Upper lobe of left lung (tissue), 4 donors: ENCODE data around the gene G2E3.

Experiments
- CTCF ChIP-seq, 6 experiments: fragments of 450-650 bp in 4 of 6; fragments of 200-600 bp in 2 of 6; sonication (generic) in 2 of 6; IDR thresholded peaks; one replicate each; pipeline ENCODE4 v1.5.1; 2016 to 2019; ENCODE audit warnings: antibody characterized with exemption in 6 of 6
- POLR2A ChIP-seq, 4 donors: fragments of 450-650 bp; IDR thresholded peaks; one replicate each; pipeline ENCODE4 v1.5.1; 2016 to 2017; ENCODE audit warnings: antibody characterized with exemption in 4 of 4, mild to moderate bottlenecking in 2 of 4
- POLR2AphosphoS5 ChIP-seq, 2 donors: sonication (generic); formaldehyde crosslinking; IDR thresholded peaks; one replicate each; pipeline ENCODE4 v1.5.1; 2017; ENCODE audit warnings: antibody characterized with exemption in 2 of 2

GRCh38 chr14:30528778-30529642 is 29.9 kb upstream of the G2E3 start:
- TF ChIP-seq CTCF (IDR thresholded peaks at IDR 0.05) (no peak), POLR2A (IDR thresholded peaks at IDR 0.05) (no peak), POLR2AphosphoS5 (IDR thresholded peaks at IDR 0.05) (no peak)
